Activated naive CD8-positive, alpha-beta T cell treated with anti-CD3 and anti-CD28 coated beads, Interleukin-2, amount 50 U/mL, for 16 hours (primary cell): ENCODE data around the gene FAM171A1.
"Not testable (repeated sequence)": the region's sequence is repeated elsewhere in the genome, so short reads cannot be mapped to it uniquely, and the experiment has no call there.

Source experiments
- DNase-seq: peaks from one replicate; pipeline ENCODE4 v3.0.0-alpha.2; 2020; ENCODE audit warnings: low read depth, low spot score

FAM171A1 gene

DNA sequence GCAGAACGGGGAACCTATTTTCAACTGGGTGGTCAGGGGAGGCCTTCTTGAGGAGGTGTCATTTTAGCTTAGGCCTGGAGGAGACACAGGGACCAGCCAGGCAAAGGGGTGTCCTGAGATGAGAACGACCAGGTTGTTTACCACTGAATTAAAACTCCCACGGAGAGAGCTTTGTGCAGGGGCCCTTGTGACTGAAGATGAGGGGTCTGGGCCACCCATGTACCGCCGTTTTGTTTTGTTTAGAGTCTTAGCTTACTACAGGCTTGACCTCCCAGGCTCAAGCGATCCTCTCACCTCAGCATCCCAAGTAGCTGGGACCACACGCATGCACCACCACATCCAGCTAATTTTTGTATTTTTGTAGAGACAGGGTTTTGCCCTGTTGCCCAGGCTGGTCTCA, 80.4 kb downstream of the FAM171A1 start:
- no peak for DNase-seq

DNA sequence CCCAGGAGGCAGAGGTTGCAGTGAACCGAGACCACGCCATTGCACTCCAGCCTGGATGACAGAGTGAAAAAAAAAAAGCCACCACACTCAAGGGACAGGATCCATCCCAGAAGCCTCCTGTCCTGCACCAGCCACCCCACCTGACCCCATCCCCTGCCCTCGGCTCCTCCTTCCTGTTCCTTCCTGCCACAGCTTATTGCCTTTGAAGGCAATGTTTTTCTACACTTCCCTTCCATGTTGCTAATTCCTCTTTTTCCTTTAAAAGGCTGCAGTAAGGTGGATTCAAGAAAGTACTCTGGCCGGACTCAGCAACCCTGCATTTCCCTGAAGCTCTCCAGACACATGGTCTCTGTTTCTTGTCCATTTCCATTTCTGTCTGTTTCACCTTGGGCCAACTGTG, 80.9 kb downstream of the FAM171A1 start:
- DNase-seq, result no peak

DNA sequence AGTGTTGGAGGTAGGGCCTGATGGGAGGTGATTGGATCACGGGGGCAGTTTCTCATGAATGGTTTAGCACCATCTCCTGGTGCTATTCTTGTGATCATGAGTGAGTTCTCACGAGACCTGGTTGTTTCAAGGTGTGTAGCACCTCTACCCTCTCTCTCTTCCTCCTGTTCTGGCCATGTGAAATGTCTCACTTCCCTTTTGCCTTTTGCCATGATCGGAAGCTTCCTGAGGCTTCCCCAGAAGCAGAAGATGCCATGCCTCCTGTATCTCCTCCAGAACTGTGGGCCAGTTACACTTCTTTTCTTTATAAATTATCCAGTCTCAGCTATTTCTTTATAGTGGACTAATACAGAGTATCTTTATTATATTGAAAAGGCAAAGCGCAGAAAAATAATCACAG, 90.1 kb downstream of the FAM171A1 start:
- DNase-seq, result no peak

DNA sequence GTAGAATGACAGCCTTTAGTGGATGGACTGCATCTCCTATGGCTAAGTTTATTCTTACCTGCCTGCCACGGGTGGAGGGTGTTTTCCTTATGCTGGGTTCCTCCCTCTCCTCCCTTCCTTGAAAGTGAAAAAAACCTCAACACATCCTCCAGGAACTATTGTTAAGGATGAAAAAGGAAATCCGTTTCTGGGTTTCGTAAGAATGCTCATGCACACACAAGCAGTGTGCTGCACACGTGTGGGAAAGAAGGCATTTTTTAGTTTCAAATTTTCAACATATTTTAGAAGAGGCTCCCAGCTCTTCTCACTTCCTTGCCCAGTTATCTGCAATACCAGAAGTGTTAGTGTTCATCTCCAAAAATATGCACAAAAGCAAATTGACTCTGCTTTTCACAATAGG, 90.6 kb downstream of the FAM171A1 start:
- DNase-seq, result no peak

DNA sequence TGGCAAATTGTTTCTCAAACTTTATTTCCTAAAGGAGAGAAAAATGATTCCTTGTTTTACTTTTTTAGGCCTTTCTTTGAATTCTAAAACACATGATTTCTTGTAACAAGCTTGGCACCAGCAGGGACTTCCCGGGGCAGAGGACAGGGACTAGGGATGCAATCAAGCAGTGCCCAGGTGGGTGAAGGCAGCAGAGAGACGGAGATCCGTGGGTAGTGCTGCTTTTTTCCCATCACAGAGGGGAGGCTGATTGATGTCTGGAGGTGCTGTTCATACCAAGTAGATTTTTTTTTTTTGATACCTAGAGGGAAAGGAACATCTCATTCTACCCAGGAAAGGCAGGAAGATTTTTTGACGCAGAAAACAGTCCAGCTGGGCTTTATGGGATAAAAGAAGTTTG, 91.9 kb downstream of the FAM171A1 start:
- no peak for DNase-seq

DNA sequence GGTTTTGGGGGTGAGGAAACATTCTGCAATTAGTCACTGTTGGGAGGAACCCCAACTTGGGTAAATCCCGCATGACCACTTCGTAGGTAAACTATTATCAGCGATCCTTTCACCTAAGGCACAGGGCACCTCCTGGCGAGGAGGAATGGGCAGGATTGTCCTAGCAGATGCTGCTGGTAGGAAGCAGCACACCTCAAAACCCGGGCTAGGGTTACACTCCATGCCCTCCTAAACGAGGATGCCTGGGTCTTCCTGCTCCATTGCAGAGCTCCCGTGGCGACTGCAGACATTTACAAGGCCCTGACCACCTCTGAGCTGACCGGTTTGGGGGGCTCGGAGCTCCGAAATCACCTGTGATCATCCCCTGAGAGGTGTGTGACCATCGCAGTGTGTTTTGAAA, 92.3 kb downstream of the FAM171A1 start:
- no peak for DNase-seq

DNA sequence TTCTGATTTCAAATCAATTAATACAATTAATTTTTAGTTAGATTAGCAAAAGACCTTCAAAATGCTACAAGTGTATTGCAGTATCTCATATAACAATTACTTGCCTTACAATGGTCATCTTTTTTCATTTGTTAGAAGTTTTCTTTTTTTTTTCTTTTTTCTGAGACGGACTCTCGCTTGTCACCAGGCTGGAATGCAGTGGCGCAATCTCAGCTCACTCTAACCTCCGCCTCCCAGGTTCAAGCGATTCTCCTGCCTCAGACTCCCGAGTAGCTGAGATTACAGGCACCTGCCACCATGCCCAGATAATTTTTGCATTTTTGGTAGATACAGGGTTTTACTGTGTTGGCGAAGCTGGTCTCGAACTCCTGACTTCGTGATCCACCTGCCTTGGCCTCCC, 95.0 kb downstream of the FAM171A1 start:
- not testable (repeated sequence) for DNase-seq

DNA sequence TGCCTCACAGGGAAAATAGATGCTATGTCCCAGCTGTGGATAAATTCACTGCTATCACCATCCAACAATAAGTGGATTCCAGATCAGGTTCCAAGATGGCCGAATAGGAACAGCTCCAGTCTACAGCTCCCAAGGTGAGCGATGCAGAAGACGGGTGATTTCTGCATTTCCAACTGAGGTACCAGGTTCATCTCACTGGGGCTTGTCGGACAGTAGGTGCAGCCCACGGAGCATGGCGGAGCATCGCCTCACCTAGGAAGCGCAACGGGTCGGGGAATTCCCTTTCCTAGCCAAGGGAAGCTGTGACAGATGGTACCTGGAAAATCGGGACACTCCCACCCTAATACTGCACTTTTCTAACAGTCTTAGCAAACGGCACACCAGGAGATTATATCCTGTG, 101.3 kb downstream of the FAM171A1 start:
- not testable (repeated sequence) for DNase-seq

DNA sequence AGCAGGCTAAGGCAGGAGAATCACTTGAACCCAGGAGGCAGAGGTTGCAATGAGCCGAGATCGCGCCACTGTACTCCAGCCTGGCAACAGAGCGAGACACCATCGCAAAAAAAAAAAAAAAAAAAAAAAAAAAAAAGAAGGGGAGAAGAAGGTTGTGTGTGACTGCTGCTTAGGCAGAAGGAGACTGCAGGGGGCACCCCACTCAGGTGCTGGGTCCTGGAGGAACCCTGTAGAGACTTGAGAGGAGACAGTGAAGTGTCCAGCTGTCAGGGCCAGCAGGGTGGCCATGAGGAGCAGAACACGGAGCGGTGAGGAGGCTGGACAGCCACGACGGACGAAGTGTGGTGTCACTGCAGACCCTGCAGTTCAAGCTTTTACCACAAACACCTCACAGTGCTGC, 103.6 kb downstream of the FAM171A1 start:
- DNase-seq, result no peak

DNA sequence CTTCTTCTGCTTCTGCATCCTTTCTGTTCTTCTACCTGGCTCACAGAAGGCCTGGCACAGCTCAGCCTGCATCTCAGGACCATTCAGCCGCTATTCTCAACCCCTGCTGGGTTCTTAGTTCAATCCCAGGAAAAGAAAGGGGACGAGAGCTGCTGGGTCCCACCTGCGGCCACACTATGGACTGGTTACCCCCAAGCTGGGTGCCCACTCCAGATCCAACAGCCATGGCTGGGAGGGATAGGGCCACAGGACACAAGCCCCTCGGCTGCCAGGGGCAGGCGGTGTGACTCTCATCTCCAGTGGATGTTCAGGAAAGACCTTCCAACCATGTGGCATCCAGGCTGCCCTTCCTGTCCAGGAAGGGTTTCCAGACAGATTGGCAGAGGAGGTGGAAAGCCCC, 105.0 kb downstream of the FAM171A1 start:
- no peak for DNase-seq

DNA sequence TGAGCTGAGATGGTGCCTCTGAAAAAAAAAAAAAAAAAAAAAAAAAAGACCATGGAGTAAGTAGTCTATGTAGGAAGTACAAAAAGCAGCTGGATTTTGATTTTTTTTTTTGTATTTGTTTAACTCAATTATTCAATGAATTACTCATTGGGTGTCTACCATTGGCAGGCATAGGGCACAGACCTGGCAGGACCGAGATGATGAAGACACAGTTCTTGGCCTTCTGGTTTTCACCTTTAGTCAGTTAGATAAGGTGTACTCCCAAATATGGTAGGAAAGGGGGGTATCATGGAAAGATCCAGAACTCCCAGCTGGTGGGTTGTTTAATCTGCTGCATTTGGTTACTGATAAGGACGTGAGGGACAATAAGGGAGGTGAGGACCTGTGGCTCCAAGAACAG, 105.5 kb downstream of the FAM171A1 start:
- no peak for DNase-seq

DNA sequence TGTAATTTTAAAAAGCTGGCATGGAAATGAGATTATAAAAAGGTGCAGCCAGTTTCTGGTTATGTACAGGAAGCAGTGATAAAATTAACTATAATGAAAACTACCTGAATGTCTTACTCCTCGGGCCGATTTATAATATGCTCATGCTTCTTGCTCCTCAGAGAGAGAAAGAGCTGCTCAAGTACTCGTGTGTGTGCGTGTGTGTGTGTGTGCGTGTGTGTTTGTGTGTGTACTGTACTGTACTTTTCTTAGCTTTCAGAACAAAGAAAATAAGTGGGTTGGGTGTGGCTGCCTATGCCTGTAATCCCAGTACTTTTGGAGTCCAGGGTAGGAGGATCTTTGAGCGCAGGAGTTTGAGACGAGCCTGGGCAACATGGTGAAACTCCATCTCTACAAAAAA, 106.0 kb downstream of the FAM171A1 start:
- DNase-seq, result no peak

DNA sequence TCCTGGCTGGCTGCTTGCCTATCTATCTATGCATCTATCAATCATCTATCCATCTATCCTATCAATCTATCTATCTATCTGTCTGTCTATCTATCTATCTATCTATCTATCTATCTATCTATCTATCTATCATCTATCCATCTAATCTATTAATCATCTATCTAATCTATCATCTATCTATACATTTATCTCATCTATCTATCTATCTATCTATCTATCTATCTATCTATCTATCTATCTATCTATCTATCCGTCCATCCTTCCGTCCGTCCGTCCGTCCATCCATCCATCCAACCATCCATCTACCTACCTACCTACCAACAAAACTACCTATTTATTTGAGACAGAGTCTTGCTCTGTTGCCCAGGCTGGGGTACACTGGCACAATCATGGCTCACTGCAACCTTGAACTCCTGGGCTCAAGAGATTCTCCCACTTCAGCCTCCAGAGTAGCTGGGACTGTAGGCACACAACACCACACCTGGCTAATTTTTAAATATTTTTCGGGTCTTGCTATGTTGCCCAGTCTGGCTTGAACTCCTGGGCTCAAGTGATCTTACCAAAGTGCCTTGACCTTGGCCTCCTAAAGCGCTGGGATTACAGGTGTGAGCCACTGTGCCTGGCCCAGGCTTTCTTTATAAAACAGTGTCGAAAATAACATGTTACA, 107.3 kb downstream of the FAM171A1 start:
- DNase-seq, result no peak

DNA sequence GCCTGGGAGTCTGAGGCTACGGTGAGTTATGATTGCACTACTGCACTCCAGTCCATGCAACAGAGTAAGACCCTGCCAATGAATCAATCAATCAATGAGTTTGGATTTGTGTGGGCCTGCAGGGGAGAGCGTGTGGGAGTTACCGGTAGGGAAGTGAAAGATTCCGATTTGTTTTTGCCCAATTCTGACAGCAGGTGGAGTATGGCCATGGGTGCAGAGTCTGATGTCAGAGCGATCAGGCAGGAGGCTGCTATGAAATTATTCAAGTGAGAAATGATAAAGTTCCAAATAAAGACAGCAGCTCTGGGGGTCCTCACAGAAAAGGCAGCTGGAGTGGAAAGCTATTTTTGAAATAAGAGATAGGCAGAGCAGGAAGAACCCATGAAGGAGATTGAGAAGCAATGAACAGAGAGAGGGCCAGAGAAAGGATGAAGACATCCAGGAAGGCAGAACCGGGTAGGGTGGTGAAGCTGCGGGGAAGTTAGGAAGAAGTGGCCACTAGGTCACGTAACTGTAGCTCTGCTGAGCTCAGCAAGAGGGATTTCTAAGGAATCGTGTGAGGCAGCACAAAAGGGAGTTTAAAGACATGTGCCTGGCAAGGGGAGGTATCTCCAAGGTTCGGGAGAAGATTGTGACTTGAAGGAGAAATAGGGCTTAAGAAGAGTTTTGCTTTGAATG, 108.9 kb downstream of the FAM171A1 start:
- no peak for DNase-seq

DNA sequence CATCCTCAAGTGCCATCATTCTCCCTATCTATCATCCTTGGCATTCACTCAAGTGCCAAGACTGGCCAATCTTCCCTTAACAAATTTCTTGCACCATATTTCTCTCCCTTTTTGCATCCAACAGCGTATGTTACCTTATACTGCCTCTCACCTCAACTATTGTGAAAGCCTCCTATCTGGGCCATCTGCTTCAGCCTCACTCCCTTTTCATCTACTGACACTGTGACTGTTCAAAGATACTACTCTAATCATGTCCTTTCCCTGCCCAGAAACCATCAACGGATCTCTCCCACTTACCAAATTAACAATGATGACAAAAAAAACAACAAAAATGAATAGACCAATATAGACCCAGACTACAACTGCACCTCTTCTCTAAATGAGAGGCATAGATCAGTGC, 112.0 kb downstream of the FAM171A1 start:
- DNase-seq, result no peak

DNA sequence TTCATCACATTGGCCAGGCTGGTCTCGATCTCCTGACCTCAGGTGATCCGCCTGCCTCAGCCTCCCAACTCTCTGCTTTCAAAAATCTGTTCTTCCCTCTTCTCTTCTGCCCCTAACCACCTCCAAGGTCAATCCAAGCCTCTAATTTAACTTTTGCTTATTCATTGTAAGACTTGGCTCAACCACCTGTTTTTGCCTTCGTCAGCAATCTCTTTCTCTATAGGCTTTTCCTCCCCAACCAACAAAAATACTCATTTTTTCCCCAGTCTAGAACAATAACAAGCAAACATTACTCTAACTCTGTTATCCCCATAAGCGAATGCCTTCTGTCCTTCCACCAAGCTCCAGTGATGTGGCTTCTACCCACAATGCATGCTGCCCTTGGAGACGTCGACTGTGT, 112.8 kb downstream of the FAM171A1 start:
- no peak for DNase-seq

DNA sequence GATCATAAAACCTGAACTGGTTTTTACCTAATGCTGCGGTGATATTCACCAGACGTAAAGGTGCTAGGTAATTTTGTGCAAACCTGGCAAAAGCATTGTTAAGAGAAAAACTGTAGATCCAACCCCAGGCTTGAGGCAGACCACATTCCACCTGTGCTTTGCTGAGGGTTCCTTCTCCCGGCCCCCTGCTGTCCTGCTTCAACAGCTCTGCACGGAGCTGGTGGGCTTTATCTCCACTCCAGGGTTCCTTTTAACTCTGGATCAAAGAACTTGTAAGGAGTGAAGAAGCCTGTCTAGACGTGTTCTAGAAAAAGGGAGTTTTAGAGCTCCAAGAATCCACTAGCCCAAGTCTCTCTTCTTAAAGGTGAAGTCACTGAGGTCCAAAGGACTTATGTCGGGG, 115.1 kb downstream of the FAM171A1 start:
- DNase-seq, result no peak

DNA sequence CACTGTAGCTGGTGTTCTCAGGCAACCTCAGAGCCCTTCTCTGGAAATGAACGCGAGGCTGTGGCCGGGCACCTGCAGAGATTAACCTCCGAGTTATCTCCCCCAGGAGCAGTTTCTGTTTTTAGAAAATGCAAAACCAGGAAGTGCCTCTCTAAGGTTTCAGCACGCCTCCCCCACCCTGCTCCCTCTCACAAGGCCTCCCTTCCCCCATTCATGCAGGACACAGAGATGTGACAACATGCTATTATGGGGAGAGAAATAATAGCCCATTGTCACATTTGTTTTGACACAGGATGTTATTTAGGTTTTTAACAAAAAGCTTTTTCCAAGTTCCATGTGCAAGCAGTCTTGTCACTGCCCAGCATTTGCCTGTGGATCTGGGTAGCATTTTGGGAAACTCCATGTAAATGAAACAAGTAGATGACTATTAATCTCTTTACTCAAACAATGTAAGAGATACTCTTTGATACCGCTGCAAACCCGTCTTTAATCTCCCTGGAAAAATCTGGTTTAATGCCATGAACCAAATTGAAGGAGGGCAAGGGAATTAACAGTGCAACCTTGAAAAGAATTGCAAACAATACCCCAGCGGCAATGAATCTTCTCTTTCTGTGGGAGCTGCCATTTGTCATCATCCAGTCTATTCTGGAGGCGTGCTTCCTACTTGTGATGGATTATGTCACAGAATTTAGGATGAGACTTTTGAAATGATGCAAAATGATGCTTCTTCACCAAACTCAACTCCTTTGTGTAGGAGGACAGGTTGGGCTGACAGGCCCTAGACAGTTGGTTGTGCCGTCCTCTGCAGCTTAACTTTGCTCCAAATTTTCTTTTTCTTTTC, 116.1 kb downstream of the FAM171A1 start:
- no peak for DNase-seq

DNA sequence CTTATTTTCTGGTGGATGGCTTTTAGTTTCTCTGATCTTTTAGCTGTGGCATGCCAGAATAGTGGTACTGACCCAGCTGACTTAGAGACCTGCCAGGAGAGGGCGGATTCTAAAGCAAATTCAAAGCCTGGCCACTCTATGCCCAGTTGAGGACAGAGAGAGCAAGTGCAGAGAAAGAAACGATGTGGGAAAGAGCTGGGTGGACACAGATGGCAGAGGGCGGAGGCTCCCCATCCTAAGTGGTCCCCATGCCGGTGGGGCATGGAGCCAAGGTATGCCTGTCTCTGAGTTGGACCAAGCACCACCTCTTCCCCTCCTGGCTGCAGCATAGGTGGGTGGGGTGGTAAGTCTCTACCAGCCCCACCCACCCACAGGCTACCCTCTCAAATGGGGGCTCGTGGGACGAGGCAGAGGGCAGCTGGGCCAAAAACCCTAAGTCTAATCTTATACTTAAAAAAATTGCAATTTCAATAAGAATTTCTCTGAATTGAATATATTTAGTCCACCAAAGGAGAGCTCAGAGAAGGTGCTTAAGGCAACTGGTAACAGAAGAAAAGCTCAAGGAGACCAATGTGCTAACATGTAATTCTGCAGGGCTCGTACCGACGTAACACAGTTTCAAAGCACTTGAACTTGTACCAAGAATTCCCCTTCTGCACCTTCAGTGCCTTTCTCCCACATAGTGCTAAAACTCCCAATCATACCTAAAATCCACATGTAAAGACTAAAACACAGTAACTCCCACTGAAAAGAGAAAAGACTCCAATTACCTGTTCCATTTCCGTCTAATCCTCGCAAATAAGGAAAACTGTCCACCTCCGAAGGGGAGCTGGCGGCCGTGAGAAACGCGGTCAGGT, 116.9 kb downstream of the FAM171A1 start:
- DNase-seq, result no peak

DNA sequence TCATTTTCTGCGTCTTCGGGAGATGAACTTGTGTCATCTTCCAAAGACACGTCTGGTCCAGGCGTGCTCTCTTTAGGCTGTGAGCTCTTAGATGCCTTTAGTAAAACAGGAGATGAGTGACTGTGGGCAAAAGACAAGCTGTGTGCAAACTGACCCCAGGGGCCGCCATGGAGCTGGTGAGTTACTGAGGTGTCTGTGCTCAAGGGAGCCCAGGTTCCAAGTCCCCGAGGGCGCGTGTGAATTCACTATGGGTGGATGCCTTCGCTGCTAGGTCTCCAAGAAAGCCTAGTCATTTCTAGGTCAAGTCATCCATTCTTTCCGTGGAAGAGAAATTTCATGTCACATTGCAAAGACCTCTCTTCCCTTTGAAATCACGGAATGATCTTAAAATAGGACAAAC, 118.7 kb downstream of the FAM171A1 start:
- no peak for DNase-seq

DNA sequence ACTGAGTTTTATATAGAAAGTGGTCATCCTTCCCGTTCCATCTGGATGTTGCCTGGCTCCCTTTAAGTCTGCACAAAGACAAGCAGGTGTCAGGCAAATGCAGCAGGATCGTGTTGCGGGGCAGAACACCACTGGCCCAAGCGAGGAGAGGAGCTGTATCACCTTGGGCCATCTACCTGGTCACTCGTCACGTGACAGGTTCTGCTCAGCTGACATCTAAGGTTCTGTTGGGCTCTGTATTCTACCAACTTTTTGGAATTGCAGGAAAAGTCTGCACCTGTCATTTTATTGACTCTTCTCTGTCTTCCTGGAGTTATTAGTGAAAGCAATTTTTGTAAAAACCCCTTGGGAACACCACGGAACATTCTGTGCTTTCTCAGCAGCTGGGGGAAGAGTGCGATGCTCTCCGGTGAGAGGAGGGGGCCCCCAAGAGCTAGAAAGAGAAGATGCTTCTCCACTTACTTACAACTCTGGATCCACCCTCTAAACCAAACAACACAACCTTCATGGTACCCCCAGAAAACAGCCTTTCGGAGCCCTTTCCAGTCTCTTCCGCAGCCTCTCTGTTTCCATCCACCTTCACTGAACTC, 119.2 kb downstream of the FAM171A1 start:
- DNase-seq, result no peak
